Coronary artery (tissue), 2 donors: ENCODE data around the gene PLA1A.
"Not testable (repeated sequence)": the region's sequence is repeated elsewhere in the genome, so short reads cannot be mapped to it uniquely, and the experiment has no call there.

Source experiments
- DNase-seq: peaks from one replicate; pipeline ENCODE4 v3.0.0-alpha.2; 2017; ENCODE audit warnings: low spot score
- H3K27ac ChIP-seq, 2 donors: fragments of 200-600 bp; sonication (generic); one replicate each; pipeline ENCODE4 v1.5.1; 2016 to 2019
- H3K4me3 ChIP-seq: fragments of 200-600 bp; sonication (generic); 2 replicates; pipeline ENCODE4 v1.5.1; 2016; ENCODE audit warnings: mild to moderate bottlenecking, moderate library complexity
- CTCF ChIP-seq: fragments of 200-600 bp; sonication (generic); IDR thresholded peaks from one replicate; pipeline ENCODE4 v1.5.1; 2019; ENCODE audit warnings: antibody characterized with exemption

The PLA1A gene

GRCh38 chr3:119562307-119562961, 35.3 kb upstream of the PLA1A start:
- no peak for TF ChIP-seq CTCF
- Histone ChIP-seq H3K4me3 (no peak overlapping the region), H3K27ac (no peak overlapping the region)
- DNase-seq: peak; percentile 66

GRCh38 chr3:119563334-119563733, 34.4 kb upstream of the PLA1A start:
- not testable (repeated sequence) for H3K27ac ChIP-seq, H3K4me3 ChIP-seq, DNase-seq

GRCh38 chr3:119569156-119569555, 28.5 kb upstream of the PLA1A start:
- no peak overlapping the region for H3K4me3 ChIP-seq
- no peak for TF ChIP-seq CTCF
- no peak overlapping the region for H3K27ac ChIP-seq
- no peak for DNase-seq

GRCh38 chr3:119570229-119570628, 27.5 kb upstream of the PLA1A start:
- no peak overlapping the region for H3K4me3 ChIP-seq
- H3K27ac ChIP-seq: no peak overlapping the region
- TF ChIP-seq CTCF: no peak
- no peak for DNase-seq

- no peak for TF ChIP-seq CTCF
- H3K4me3 ChIP-seq: no peak overlapping the region
- no peak for DNase-seq
- peak overlapping the region in 1 of 2 donors; percentile 23 for H3K27ac ChIP-seq
These were observed 26.5 kb upstream of the PLA1A start for GRCh38 chr3:119571230-119571629.

GRCh38 chr3:119571688-119572087, 26.0 kb upstream of the PLA1A start:
- no peak for TF ChIP-seq CTCF
- Histone ChIP-seq H3K4me3 (no peak overlapping the region), H3K27ac (peak overlapping the region in 1 of 2 donors; percentile 23)
- no peak for DNase-seq

- TF ChIP-seq CTCF: no peak
- DNase-seq: no peak
- Histone ChIP-seq H3K4me3 (no peak overlapping the region), H3K27ac (no peak overlapping the region)
These were observed 22.2 kb upstream of the PLA1A start for GRCh38 chr3:119575507-119575906.
